K562 (cell line): ENCODE results near the gene VPS13D. TPM values are rescaled to one million over a fixed set of nuclear protein-coding genes. Genes with fewer than 3 reads are reported as not detected.

Experiments used
- ATAC-seq: fragments of 200-7000 bp; cut with Tn5 transposase; 3 replicates; pipeline ENCODE4 v1.9.1; 2020; ENCODE audit warnings: moderate library complexity
- BruUV-seq: library from RNA; stranded (reverse); fragments of 400-500 nt; replicated peaks from 2 replicates; lab custom pipeline; 2021; lab: Mats Ljungman, UMichigan
- CTCF ChIA-PET: fragments of 300-600 bp; formaldehyde crosslinking; extraction: SDS; loops from one replicate; lab custom pipeline; 2021; ENCODE audit warnings: low intra/inter-chr PET ratio; lab: Yijun Ruan, JAX
- POLR2A ChIA-PET: fragments of 300-600, 350-650 bp; sonication (Branson Sonifier 250); formaldehyde crosslinking; extraction: SDS; loops from one replicate; lab custom pipeline; 2021; ENCODE audit warnings: antibody characterized with exemption, inconsistent platforms; lab: Yijun Ruan, JAX
- DNase-seq, 4 experiments: peaks; one replicate each; pipeline versions ENCODE4 v3.0.0 to v3.0.0-alpha.2; 2011 to 2018; ENCODE audit warnings: low spot score in 3 of 4, mixed read lengths in 3 of 4; ENCODE audit errors: extremely low read depth in 1 of 4
- FAIRE-seq: peaks from 2 replicates; lab custom pipeline; 2011; peaks lifted over from hg19 to GRCh38; lab: Jason Lieb, UNC
- H2AFZ ChIP-seq: 2 replicates; pipeline ENCODE4 v1.6.0; 2011; ENCODE audit warnings: low read depth, low read length, control low read depth, inconsistent platforms
- H3K27ac ChIP-seq: fragments of 200-600 bp; 3 replicates; pipeline ENCODE4 v1.8.0; 2011; ENCODE audit warnings: low read depth, mild to moderate bottlenecking, control low read depth, inconsistent platforms, low read length, moderate library complexity, mixed read lengths; ENCODE audit errors: extremely low read depth
- H3K27me3 ChIP-seq, 2 experiments: fragments of 300-600 bp in 1 of 2; 2 replicates in 1 of 2; 3 replicates in 1 of 2; pipeline versions ENCODE4 v1.6.0 to v1.8.0; 2011; ENCODE audit warnings: inconsistent platforms in 2 of 2, low read length in 2 of 2, mild to moderate bottlenecking in 1 of 2, mixed read lengths in 1 of 2, moderate library complexity in 1 of 2; ENCODE audit not compliant: control insufficient read depth in 2 of 2, insufficient read depth in 2 of 2
- H3K36me3 ChIP-seq: fragments of 300-600 bp; 3 replicates; pipeline ENCODE4 v1.8.0; 2011; ENCODE audit warnings: mild to moderate bottlenecking, low read length, inconsistent platforms; ENCODE audit not compliant: control insufficient read depth, insufficient read depth
- H3K4me1 ChIP-seq, 2 experiments: fragments of 200-600 bp in 1 of 2; replicated peaks in 1 of 2; 2 replicates in 1 of 2; 3 replicates in 1 of 2; pipeline versions ENCODE4 v1.5.1 to v1.8.0; 2011; ENCODE audit warnings: inconsistent platforms in 2 of 2, low read length in 2 of 2, mild to moderate bottlenecking in 1 of 2, mixed read lengths in 1 of 2, moderate library complexity in 1 of 2; ENCODE audit not compliant: control insufficient read depth in 2 of 2, insufficient read depth in 2 of 2
- H3K4me2 ChIP-seq: 2 replicates; pipeline ENCODE4 v1.6.1; 2011; ENCODE audit warnings: low read length, control low read depth, inconsistent platforms, mixed read lengths; ENCODE audit not compliant: insufficient read depth
- H3K4me3 ChIP-seq: fragments of 200-600 bp; sonication (generic), shearing (Covaris generic); 2 replicates; pipeline ENCODE4 v1.5.1; 2016; ENCODE audit warnings: control low read depth, inconsistent platforms
- H3K79me2 ChIP-seq: fragments of 200-600 bp; 3 replicates; pipeline ENCODE4 v1.8.0; 2011; ENCODE audit warnings: low read length, inconsistent platforms; ENCODE audit not compliant: control insufficient read depth, insufficient read depth
- H3K9ac ChIP-seq, 2 experiments: 2 replicates each; pipeline versions ENCODE4 v1.6.0 to v1.6.1; 2011; ENCODE audit warnings: low read depth in 2 of 2, low read length in 2 of 2, control low read depth in 1 of 2, inconsistent platforms in 1 of 2, mild to moderate bottlenecking in 1 of 2, mixed read lengths in 1 of 2; ENCODE audit not compliant: insufficient read depth in 1 of 2
- H3K9me1 ChIP-seq: one replicate; pipeline ENCODE4 v1.6.0; 2011; ENCODE audit warnings: inconsistent platforms, mild to moderate bottlenecking, low read length, moderate library complexity; ENCODE audit not compliant: control insufficient read depth, insufficient read depth
- H3K9me3 ChIP-seq: replicated peaks from 2 replicates; pipeline ENCODE4 v1.5.1; 2011; ENCODE audit warnings: low read depth, low read length, inconsistent platforms; ENCODE audit not compliant: control insufficient read depth, insufficient read depth
- H4K20me1 ChIP-seq: replicated peaks from 2 replicates; pipeline ENCODE4 v1.6.1; 2011; ENCODE audit warnings: low read length, inconsistent platforms, mixed read lengths; ENCODE audit not compliant: control insufficient read depth, insufficient read depth
- ILK ChIP-seq: fragments of 450-650 bp; IDR thresholded peaks from 2 replicates; pipeline ENCODE4 v1.6.1; 2016; ENCODE audit warnings: missing genetic modification characterization, low read depth, mild to moderate bottlenecking, missing compliant biosample characterization, moderate library complexity, borderline replicate concordance
- KLF1 ChIP-seq: fragments of 450-650 bp; IDR thresholded peaks from 2 replicates; pipeline ENCODE4 v1.6.1; 2016; ENCODE audit warnings: missing genetic modification characterization, missing compliant biosample characterization
- MGA ChIP-seq: fragments of 450-650 bp; IDR thresholded peaks from 2 replicates; pipeline ENCODE4 v1.6.1; 2016; ENCODE audit warnings: mild to moderate bottlenecking, moderate library complexity
- MTA1 ChIP-seq: fragments of 450-650 bp; IDR thresholded peaks from 2 replicates; pipeline ENCODE4 v1.6.1; 2017; ENCODE audit warnings: borderline replicate concordance
- NR4A1 ChIP-seq, 2 experiments: fragments of 250-450 bp in 1 of 2; fragments of 450-650 bp in 1 of 2; sonication (Bioruptor Pico) in 1 of 2; IDR thresholded peaks; 2 replicates each; pipeline versions ENCODE4 v1.4.0 to v1.6.1; 2016 to 2020; ENCODE audit warnings: mild to moderate bottlenecking in 2 of 2, missing compliant biosample characterization in 1 of 2, missing genetic modification characterization in 1 of 2, moderate library complexity in 1 of 2
- PYGO2 ChIP-seq: fragments of 450-650 bp; IDR thresholded peaks from 2 replicates; pipeline ENCODE4 v1.6.1; 2016; ENCODE audit warnings: mild to moderate bottlenecking, missing genetic modification characterization, moderate library complexity, missing compliant biosample characterization
- SAFB2 ChIP-seq: fragments of 200-400 bp; formaldehyde crosslinking; IDR thresholded peaks from 2 replicates; pipeline ENCODE4 v1.6.1; 2018; ENCODE audit warnings: borderline replicate concordance, low read length, low read depth, moderate library complexity; ENCODE audit not compliant: severe bottlenecking
- TAF15 ChIP-seq: fragments of 200-400 bp; formaldehyde crosslinking; IDR thresholded peaks from 2 replicates; pipeline ENCODE4 v1.6.1; 2017; ENCODE audit warnings: mild to moderate bottlenecking, low read depth, low read length, moderate library complexity
- ZNF668 ChIP-seq: fragments of 250-450 bp; sonication (Bioruptor Pico); IDR thresholded peaks from 2 replicates; pipeline ENCODE4 v1.8.0; 2022; ENCODE audit warnings: mild to moderate bottlenecking, inconsistent platforms
- WGBS: fragments of 100-300 bp; shearing (Covaris generic); methylation state at CpG from one replicate; pipeline ENCODE4 v1.1.6; 2016; ENCODE audit warnings: low coverage, mixed read lengths; ENCODE audit not compliant: insufficient coverage; ENCODE audit errors: missing lambda C conversion rate; 5-methylcytosine and 5-hydroxymethylcytosine counted together
- in situ Hi-C: fragments of 300-500 bp; cut with MboI; formaldehyde crosslinking; loops from 4 replicates; pipeline ENCODE4 v1.15.0; 2018; ENCODE audit warnings: inconsistent platforms, mixed read lengths
- intact Hi-C: fragments of 100-400 bp; cut with micrococcal nuclease; formaldehyde crosslinking; loops from 2 replicates; pipeline ENCODE4 v1.14.2; 2022
- polyA plus RNA-seq, 8 experiments: library from polyadenylated mRNA; depleted of rRNA in 4 of 8; stranded (reverse) in 5 of 8; unstranded in 3 of 8; fragments of >200 nt; fragmentation: Nextera tagmentation in 2 of 8; fragmentation: Illumina TruSeq in 1 of 8; extraction: Ambion mirVana in 2 of 8; extraction: Trizol in 1 of 8; gene quantifications; 2 replicates each; pipeline versions ENCODE4 v1.2.1 to v1.2.3, GENCODE V29; 2011 to 2014; ENCODE audit warnings: inconsistent platforms in 1 of 8, missing spikeins in 1 of 8
- total RNA-seq, 7 experiments: library from RNA; depleted of rRNA in 6 of 7; stranded (reverse); fragments of >200 nt in 6 of 7; fragmentation: Illumina TruSeq in 2 of 7; extraction: Trizol in 2 of 7; gene quantifications; 2 replicates each; pipeline versions ENCODE4 v1.2.1 to v1.2.3, GENCODE V29; 2011 to 2021; ENCODE audit warnings: low replicate concordance in 1 of 7

Gene VPS13D
- total and polyA plus RNA-seq, 9 of the 15 experiments (the other 6 are each of a cell fraction or from before 2014, with no cell fraction given) = 6.1 to 51.5 (median 38.5) TPM

- H3K4me2 ChIP-seq = no peak overlapping the region
- intact Hi-C loops = no loop called here
- no peaks in the 10 kb centered on the region for H3K79me2 ChIP-seq
- ATAC-seq = no peak
- H3K9me3 ChIP-seq = no peaks in the 10 kb centered on the region
- no peaks in the 10 kb centered on the region for H3K27me3 ChIP-seq
- 92% methylated on average over 4 of the region's 4 CpGs for WGBS
- DNase-seq = no peak
- no peak overlapping the region for H3K9ac ChIP-seq
- no peak overlapping the region for H3K27ac ChIP-seq
- H2AFZ ChIP-seq = no peak overlapping the region
- ChIA-PET CTCF (no interaction called here), POLR2A (no interaction called here)
- H3K9me1 ChIP-seq = no peaks in the 10 kb centered on the region
- no peaks in the 10 kb centered on the region for H4K20me1 ChIP-seq
- H3K4me1 ChIP-seq = peaks cover 0 to 4% of the 10 kb centered on the region in 2 experiments; a peak in 1 of 5 replicates
- no peak overlapping the region for H3K4me3 ChIP-seq
- no TSS peak for BruUV-seq
- H3K36me3 ChIP-seq = peaks cover 58% of the 10 kb centered on the region
- in situ Hi-C loops = no loop called here
- FAIRE-seq = no peak
- TF ChIP-seq PYGO2 (tag) (no peak), MGA (no peak), NR4A1 (CRISPR knock-in tag; IDR thresholded peaks at IDR 0.05) (no peak), NR4A1 (tag; IDR thresholded peaks at IDR 0.05) (no peak), KLF1 (tag) (no peak), SAFB2 (no peak), ILK (tag) (no peak), ZNF668 (CRISPR knock-in tag) (no peak), TAF15 (no peak), MTA1 (no peak)
Measured at GRCh38 chr1:12375133-12375829, 145.5 kb downstream of the VPS13D start.
